Right renal pelvis (tissue), 4 donors: ENCODE results near the gene SEMA5B. TPM values are rescaled to one million over a fixed set of nuclear protein-coding genes. Genes with fewer than 3 reads are reported as not detected.

Source experiments
- DNase-seq, 4 donors: peaks; one replicate each; pipeline ENCODE4 v3.0.0-alpha.2; 2013; ENCODE audit warnings: low read depth in 4 of 4, low spot score in 3 of 4, missing footprints in 1 of 4
- polyA plus RNA-seq, 4 donors: library from polyadenylated mRNA; unstranded; fragments of 120-200 nt; gene quantifications; one replicate each; pipeline ENCODE4 v1.2.1, GENCODE V29; 2013; ENCODE audit not compliant: insufficient read length in 4 of 4

Gene SEMA5B
- 10 to 100 TPM; 22.3 to 28.5 (median 26.4) TPM for polyA plus RNA-seq

- peak in 2 of 4 donors; percentile 49 to 53 for DNase-seq
Measured at GRCh38 chr3:123027292-123028232, at the start of gene SEMA5B. TSS of gene SEMA5B (minus strand) at chr3:123027763. CDS start at chr3:122961263, 66,500 bp downstream.

- DNase-seq, result no peak
Measured at GRCh38 chr3:123076496-123077418, 49.2 kb upstream of the SEMA5B start.

- DNase-seq, result no peak
Measured at GRCh38 chr3:123076112-123076495, 48.5 kb upstream of the SEMA5B start.

GRCh38 chr3:123075359-123075758 lies 47.8 kb upstream of the SEMA5B start:
- no peak for DNase-seq

- DNase-seq, result no peak
Measured at GRCh38 chr3:123072564-123072963, 45.0 kb upstream of the SEMA5B start.

GRCh38 chr3:123072152-123072551 lies 44.6 kb upstream of the SEMA5B start:
- DNase-seq, result no peak

GRCh38 chr3:123071581-123071980 lies 44.0 kb upstream of the SEMA5B start:
- DNase-seq, result no peak

GRCh38 chr3:123071146-123071545 lies 43.6 kb upstream of the SEMA5B start:
- DNase-seq, result no peak

- no peak for DNase-seq
Measured at GRCh38 chr3:123070510-123070909, 42.9 kb upstream of the SEMA5B start.

- no peak for DNase-seq
Measured at GRCh38 chr3:123068601-123069381, 41.2 kb upstream of the SEMA5B start.

- no peak for DNase-seq
Measured at GRCh38 chr3:123067689-123068600, 40.4 kb upstream of the SEMA5B start.

GRCh38 chr3:123066896-123067688 lies 39.5 kb upstream of the SEMA5B start, which contains the start of gene PDIA5:
TSS of gene PDIA5 (plus strand) at chr3:123067025. CDS start at chr3:123067165, 140 bp downstream.
- peak; percentile 69 to 77 (median 72) for DNase-seq

GRCh38 chr3:123066599-123066895 lies 39.0 kb upstream of the SEMA5B start:
- no peak for DNase-seq

- DNase-seq, result no peak
Measured at GRCh38 chr3:123064914-123065313, 37.4 kb upstream of the SEMA5B start.

GRCh38 chr3:123064506-123064905 lies 36.9 kb upstream of the SEMA5B start:
- no peak for DNase-seq

- no peak for DNase-seq
Measured at GRCh38 chr3:123063034-123063433, 35.5 kb upstream of the SEMA5B start.

GRCh38 chr3:123061856-123062255 lies 34.3 kb upstream of the SEMA5B start:
- DNase-seq, result no peak

- no peak for DNase-seq
Measured at GRCh38 chr3:123060054-123060453, 32.5 kb upstream of the SEMA5B start.

- DNase-seq, result no peak
Measured at GRCh38 chr3:123058505-123058904, 30.9 kb upstream of the SEMA5B start.
